Fibroblast of the aortic adventitia (primary cell): ENCODE measurements around the gene DPPA2. TPM values are rescaled to one million over a fixed set of nuclear protein-coding genes. Genes with fewer than 3 reads are reported as not detected.

Source experiments
- DNase-seq: peaks from one replicate; pipeline ENCODE4 v3.0.0-alpha.2; 2010; ENCODE audit warnings: low read depth
- H3K4me3 ChIP-seq: 2 replicates; pipeline ENCODE4 v1.5.1; 2011; ENCODE audit warnings: low read depth, mild to moderate bottlenecking, control low read depth, low read length, moderate library complexity
- total RNA-seq: library from RNA; depleted of rRNA; stranded (reverse); fragments of >200 nt; gene quantifications from 2 replicates; pipeline ENCODE4 v1.2.3, GENCODE V29; 2012; ENCODE audit warnings: low replicate concordance
- TF ChIP-seq, protein P1 (sequence below): IDR thresholded peaks from 2 replicates; pipeline ENCODE4 v1.5.1; 2011; ENCODE audit warnings: mild to moderate bottlenecking, low read length, control low read depth, inconsistent platforms; ENCODE audit not compliant: insufficient read depth

DPPA2 gene
- total RNA-seq, 1 donor: not detected

- no peak for DNase-seq
- TF ChIP-seq, protein P1, sequence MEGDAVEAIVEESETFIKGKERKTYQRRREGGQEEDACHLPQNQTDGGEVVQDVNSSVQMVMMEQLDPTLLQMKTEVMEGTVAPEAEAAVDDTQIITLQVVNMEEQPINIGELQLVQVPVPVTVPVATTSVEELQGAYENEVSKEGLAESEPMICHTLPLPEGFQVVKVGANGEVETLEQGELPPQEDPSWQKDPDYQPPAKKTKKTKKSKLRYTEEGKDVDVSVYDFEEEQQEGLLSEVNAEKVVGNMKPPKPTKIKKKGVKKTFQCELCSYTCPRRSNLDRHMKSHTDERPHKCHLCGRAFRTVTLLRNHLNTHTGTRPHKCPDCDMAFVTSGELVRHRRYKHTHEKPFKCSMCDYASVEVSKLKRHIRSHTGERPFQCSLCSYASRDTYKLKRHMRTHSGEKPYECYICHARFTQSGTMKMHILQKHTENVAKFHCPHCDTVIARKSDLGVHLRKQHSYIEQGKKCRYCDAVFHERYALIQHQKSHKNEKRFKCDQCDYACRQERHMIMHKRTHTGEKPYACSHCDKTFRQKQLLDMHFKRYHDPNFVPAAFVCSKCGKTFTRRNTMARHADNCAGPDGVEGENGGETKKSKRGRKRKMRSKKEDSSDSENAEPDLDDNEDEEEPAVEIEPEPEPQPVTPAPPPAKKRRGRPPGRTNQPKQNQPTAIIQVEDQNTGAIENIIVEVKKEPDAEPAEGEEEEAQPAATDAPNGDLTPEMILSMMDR: no peak
- no peak overlapping the region for H3K4me3 ChIP-seq
These were observed 11.9 kb upstream of the DPPA2 start for GRCh38 chr3:109328202-109328601.

GRCh38 chr3:109325657-109326056 is 9.3 kb upstream of the DPPA2 start:
- H3K4me3 ChIP-seq: no peak overlapping the region
- no peak for DNase-seq
- TF ChIP-seq, protein P1: no peak

- H3K4me3 ChIP-seq: no peak overlapping the region
- TF ChIP-seq, protein P1: no peak
- no peak for DNase-seq
These were observed 8.8 kb upstream of the DPPA2 start for GRCh38 chr3:109325109-109325508.

DNA sequence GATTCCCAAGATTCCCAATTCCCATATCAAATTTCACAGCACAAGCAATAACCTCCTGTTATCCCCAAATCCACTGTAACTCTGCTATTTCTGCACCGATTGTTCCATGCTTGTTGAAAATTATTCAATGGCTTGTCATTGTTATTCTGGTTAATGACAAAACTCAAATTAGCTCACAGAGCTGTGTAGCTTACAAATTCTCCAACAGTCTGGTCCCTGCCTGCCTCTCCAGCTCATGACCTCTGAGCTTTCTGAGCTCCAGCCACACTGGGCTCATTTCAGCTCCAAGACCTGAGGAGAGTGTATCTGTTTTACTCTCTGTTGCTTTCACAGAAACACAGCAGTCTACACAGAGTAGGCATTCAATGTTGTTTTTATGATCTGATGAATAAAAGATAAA is 3.3 kb downstream of the DPPA2 start:
- DNase-seq: no peak
- H3K4me3 ChIP-seq: no peak overlapping the region
- TF ChIP-seq, protein P1: no peak

GRCh38 chr3:109297496-109297895 is 18.8 kb downstream of the DPPA2 start:
- TF ChIP-seq, protein P1: no peak
- H3K4me3 ChIP-seq: no peak overlapping the region
- DNase-seq: no peak

DNA sequence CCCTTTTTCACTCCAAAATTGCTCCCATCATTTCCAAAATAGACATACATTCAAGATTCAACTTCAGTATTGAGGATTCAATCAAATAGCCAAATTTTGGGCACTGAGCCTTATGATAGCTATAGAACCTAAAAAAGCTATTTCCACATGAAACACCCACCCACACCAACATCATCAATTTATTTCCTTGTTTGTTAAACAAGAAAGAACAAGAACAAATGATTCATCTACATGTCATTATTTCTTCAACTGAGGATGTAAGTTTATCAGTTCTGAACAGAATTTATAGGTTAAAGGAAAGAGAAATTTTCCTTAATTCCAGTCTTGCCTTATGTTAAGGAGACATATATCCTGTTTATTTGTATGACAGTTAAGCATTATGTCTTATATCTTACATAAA is 32.2 kb downstream of the DPPA2 start:
- H3K4me3 ChIP-seq: no peak overlapping the region
- TF ChIP-seq, protein P1: no peak

DNA sequence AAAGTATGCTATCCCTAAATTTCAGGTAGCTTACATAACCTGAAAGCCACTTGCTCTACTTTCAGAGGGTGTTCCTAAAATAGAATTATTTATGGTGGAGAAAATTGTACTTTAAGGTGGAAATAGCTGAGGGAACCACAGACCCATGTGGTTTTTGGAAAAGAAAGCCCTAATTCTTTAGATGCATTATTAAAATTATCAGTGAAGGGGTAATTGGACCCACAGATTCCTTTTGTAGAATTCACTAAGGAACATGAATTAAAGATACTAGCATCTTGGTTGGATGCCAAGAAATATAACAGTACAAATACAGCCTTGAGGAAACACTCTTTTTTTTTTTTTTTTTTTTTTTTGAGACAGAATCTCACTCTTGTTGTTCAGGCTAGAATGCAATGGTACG is 37.8 kb downstream of the DPPA2 start:
- DNase-seq: no peak
- TF ChIP-seq, protein P1: no peak
- H3K4me3 ChIP-seq: no peak overlapping the region

More for the DNA sequence above, 32.2 kb downstream of the DPPA2 start:
- DNase-seq: no peak
